HG03108 (cell line): ENCODE measurements around the gene TSFM.

Experiments
- ATAC-seq: cut with Tn5 transposase; IDR thresholded peaks from one replicate; pipeline ENCODE4 v1.9.1; 2021; ENCODE audit warnings: moderate library complexity; ENCODE audit not compliant: unreplicated experiment

The TSFM gene

DNA sequence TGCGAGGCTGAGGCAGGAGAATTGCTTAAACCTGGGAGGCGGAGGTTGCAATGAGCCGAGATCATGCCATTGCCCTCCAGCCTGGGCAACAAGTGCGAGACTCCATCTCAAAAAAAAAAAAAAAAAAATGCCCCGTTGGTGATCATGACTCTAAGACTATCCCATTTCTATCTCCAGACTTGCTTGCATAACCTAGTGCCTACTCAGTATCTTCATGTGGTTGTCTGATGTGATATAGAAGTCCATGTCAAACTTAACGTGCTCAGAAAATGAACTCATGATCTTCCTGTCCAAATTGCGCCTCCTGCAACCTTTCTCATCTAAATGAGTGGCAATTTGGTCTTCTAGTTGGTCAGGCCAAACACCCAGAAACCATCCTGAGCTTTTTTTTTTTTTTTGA, 4.7 kb upstream of the TSFM start:
- no peak for ATAC-seq

DNA sequence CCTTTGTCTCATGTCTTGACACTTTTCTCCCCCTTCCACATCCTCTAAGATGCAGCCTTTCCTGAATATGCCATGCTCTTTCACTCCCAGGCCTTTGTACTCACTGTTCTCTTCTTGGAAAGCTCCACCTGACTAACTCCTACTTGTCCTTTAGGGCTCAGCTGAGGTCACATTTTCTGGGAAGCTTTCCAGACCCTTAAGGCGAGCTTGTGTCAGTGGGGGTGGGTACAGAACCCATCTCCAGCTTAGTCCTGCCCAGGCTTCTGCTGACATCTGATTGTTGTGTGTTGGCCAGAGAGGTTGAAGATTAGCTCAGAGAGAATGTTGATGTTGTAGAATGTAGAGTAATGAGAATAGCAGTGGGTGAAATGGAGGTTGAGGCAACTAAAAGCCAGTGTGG, 2.9 kb upstream of the TSFM start:
- ATAC-seq, result no peak

DNA sequence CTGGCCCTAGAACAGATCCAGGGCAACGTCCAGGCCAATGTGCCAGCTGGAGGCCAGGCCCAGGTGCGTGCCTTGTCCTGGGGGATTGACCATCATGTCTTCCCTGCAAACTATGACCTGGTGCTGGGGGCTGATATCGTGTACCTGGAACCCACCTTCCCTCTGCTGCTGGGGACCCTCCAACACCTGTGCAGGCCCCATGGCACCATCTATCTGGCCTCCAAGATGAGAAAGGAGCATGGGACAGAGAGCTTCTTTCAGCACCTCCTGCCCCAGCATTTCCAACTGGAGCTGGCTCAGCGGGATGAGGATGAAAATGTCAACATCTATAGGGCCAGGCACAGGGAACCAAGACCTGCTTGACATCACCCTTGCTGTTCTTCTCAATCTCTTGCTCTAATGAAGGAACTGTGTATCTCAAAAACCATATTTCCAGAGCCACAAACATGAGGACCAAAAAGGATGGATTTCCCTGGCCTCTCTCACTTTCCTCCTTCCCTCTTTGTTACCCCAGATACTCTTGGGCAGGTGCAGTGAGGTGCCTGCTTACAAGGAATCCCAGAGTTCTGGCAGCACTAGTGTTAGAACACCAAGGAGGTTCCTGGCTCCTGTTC, 2.2 kb upstream of the TSFM start:
- ATAC-seq, result no peak

DNA sequence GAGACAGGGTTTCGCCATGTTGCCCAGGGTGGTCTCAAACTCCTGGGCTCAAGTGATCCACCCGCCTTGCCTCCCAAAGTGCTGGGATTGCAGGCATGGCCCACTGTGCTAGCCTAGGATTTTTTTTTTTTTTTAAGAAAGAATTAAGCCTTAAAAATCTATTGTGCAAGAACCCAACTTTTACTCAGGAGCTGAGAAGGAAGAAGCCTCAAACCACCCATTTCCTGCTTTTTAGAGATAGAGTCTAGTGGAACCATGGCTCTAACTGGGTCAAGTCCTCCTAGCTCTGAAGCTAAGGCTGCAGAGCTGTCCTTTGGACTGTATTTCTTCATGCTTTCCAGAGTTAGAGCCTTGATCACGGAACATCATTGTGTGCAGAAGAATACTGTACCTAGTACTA, 1.3 kb upstream of the TSFM start:
- no peak for ATAC-seq

DNA sequence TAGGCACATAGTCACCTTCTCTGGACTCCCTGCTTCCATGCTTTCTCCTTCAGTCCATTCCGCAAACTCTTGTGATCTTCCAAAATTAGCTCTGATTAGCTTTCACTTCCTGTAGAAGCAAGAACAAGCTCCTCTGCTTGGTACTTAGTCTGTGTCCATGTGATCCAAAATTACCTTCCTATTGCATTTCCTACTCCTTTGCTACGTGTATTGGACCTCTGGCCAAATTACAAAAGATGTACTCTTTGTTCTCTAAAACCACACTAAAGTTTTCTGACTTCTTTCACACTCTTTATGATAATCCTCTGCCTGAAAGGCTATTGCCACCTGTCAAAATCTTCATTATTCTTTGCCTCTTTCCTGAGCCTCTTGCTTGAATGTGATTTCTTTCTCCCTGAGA, 786 bp upstream of the TSFM start:
- no peak for ATAC-seq

DNA sequence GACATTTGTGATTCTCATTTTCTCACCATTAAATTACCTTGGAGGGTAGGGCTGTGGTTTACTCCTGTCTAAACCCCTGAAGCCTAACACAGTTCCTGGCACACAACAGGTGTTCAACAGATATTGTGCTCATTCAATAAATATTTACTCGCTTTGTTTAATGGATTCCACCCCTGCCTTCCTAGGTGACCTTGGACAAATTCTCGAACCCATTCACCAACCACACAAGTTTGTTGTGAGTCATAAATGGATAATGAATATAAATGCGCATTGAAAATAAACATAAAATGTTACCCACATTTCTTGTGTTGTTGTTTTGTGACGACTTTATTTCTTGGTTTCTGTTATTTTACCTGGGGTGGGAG, 362 bp upstream of the TSFM start:
- ATAC-seq, result no peak

DNA sequence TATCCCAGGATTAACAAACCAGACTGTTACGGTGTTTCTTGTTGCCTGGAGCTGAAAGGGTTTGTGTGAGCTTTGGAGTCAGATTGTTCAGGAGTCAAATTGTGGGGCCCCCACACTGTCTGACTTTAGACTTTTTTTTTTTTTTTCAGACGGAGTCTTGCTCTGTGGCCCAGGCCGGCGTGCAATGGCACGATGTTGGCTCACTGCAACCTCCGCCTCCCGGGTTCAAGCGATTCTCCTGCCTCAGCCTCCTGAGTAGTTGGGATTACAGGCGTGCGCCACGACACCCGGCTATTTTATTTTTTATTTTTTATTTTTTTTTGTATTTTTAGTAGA, 847 bp downstream of the TSFM start:
- ATAC-seq, result no peak

DNA sequence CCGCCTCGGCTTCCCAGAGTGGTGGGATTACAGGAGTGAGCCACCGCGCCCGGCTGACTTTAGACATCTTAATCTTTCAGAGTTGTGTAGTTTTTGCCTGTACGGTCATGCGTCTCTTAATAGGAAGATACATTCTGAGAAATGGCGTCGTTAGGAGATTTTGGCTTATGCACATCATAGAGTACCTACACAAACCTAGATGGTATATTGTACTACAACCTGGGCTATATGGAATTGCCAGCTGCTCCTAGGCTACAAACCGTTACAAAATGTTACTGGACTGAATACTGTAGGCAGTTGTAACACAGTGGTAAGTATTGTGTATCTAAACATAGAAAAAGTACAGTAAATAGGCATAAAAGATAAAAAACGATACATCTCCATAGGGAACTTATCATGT, 1.3 kb downstream of the TSFM start:
- ATAC-seq, result no peak

DNA sequence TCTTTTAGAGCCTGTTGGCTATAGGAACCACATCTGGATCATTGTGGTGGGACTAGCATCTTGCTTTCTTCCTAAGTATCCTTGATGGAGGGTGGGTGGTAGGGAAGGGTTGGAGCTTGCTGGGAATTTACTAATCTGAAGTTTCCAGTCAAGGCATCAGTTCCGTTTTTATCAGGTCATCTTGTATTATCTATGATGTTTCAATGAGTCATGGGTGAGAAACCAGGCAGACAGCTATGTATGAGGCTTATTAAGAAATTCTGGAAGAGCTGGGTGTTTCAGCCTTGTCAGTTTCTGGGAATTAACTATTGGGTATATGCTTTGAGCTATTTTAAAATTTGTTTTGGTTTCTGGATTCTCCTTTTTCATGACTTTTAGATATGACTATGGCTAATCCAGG, 11.3 kb downstream of the TSFM start:
- ATAC-seq, result no peak

DNA sequence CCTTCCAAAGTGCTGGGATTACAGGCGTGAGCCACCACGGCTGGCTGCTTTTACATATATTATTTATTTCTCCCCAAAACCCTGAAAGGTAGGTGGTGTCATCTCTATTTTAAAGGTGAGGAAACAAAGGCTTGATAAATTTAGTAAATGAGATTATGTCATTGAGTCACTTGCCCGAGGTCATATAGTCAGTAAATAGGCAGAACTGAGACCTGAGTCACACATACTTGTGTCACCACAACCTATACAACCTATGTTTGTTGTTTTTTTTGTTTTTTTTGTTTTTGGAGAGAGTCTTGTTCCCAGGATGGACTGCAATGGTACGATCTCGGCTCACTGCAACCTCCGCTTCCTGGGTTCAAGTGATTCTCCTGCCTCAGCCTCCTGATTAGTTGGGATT, 12.8 kb downstream of the TSFM start:
- ATAC-seq, result no peak

DNA sequence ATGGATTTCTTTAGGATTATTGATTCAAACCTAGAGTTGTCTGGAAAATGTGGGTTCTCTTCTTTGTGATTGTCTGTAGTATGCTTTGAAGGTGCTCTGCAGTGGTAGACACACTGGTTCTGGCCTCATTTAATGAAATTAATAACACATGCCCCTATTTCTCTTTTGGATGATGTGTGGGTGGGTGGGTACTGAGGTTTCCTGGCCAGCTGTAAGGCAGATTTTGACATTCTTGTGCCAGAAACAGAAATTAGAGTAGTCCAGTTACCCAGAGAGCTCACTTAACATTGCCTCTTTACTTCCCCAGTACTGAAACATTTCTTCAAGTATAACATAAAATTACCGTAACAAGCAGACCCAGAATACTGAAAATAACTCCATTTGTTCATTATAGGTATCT, 14.4 kb downstream of the TSFM start:
- ATAC-seq, result no peak

DNA sequence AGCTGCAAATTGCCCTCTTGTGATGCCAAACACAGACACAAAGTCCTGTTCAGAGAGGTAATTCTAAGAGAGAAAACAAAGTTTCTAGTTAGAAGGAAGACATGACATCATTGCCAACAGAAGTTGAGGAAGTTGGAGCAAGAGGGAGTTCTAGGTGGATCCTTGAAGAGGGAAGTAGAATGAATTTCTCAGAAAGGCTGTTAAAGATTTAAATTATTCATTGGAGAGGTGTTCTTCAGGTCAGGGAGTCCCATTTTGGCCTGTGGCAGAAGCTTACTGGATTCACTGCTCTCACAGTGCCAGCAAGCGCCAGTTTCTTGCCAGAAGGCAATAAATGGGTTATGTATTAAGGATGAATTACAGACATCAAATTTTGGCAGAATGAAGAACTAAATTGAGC, 15.3 kb downstream of the TSFM start:
- no peak for ATAC-seq

DNA sequence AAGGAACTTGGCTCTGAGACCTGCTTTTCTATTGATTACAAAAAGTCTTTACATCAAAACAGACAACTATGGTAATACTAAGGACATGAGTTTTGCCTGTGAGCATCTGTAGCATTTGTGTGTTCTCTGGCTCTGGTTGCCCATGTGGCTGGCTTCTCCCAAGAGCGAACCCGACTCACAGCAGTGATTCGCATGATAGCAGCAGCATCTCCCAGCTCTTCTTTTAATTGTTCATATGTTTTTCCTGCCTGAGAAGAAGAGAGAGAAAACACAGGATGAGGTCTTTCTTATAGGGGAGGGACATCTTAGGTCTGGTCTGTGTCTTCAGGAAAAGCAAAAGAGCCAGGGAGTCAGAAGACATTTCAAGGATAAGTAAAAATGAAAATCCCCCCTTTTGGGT, 18.4 kb downstream of the TSFM start:
- no peak for ATAC-seq

DNA sequence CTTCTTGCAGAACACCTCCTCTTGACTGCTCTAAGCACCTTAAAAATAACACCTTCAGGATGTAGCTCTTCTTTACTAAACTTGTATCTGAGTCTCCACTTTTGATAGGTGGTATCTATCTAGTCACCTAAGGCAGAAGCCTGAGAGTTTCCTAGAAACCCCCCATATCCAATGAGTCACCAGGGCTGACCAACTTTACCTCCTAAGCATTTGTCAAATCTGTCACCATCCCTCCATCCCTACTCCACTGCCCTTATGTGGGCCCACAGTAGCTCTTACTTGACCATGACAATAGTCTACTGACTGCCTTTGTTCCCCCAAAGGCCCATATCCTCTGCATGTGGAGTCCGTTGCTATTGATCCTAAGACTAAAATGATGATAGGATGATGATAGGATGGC, 20.0 kb downstream of the TSFM start:
- no peak for ATAC-seq

DNA sequence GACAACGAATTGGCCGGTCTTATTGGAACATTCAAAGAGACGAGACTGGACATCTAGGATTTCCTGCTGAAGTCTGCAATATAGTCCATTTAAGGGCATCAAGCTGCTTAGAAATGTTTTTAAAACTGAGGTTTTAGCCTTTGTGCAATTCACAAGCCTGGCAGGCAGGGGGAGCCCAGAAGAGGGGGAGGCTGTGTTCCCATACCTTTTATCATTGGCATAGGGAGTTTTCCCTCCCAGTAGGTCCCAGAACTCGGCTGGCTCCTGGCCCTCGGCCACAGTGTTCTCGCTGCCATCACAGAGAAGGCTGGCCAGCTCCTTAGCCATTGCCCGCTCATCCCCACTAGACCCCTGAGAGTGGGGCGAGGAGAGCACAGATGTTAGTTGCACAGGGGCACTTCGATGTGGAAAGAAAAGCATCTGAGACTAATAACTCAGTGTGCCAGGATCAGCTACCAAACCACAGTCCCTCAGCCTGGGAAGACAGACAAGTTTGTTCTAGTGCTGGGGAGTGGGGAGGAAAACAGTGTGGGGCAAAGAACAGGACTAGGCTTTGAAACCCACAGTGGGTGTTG, 20.8 kb downstream of the TSFM start:
- no peak for ATAC-seq

DNA sequence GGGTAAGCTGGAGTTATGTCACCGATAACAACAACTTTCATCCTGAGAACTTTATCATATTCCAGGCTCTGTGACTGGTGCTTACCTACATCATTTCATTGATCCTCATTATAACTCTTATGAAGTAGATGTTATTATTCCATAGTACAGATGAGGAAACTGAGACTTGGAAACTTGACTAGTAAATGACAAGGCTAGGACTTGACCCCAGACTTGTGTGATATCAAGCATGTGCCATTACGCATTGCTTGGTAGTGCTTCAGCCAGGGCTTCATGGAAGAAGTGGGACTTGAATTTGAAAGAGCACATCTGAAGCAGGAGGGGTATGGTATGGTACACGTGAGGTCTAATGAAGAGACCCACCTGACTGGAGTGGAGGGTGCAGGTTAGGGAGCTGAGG, 24.1 kb downstream of the TSFM start:
- ATAC-seq, result no peak

DNA sequence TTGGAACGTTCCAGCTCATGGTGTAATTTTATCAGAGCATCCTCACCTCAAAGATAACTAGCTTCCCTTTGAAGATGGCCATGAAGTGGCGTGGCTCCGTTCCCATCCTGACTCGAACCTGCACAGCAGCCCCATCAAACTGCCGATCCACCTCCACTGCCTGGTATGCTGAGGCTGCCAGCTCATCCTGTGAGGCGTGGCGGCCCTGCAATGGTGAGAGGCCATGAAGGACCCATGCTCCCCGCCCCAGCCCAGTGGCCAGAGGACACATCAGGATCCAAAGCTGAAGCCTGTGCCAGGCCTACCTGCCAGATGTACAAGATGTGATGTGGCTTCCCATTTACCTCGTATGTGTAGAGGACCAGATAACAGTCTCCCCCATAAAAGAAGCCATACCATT, 24.7 kb downstream of the TSFM start:
- no peak for ATAC-seq

DNA sequence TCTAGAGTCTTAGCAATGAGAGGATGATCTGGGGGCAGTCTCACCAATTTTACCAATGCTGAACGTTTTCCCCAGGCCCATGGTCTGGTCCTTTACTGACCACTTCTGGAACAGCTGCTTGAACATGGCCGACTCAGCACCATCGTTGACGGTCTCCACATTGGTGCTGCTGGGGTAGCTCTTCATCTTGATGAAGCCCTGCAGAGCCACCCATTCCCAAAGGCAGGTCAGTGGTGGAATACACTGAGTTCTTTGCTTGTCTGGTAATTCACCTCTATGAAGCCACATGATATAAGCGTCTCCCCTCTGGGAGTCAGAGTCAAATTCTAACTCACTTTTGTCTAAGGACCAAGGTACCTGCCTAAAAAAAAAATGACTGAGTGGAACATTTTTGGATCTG, 25.8 kb downstream of the TSFM start:
- ATAC-seq, result no peak

DNA sequence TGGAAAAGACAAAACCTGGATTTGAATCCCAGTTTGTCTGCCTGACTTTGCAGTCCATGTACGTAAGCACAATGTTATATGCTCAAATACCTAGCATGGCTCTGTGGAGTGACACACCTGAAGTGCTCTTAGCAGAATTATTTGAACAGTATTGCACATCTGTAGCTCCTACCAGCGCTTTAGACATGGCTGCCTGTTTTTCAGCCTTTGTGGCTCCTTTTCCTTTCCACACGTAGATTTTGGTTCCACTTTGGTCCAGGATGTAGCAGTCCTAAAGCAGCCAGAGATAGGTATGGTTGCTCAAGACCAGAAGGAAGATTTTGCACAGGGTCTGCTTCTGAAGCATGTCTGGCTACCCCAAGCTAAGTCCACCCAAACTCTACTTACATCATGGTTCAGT, 26.8 kb downstream of the TSFM start:
- no peak for ATAC-seq

DNA sequence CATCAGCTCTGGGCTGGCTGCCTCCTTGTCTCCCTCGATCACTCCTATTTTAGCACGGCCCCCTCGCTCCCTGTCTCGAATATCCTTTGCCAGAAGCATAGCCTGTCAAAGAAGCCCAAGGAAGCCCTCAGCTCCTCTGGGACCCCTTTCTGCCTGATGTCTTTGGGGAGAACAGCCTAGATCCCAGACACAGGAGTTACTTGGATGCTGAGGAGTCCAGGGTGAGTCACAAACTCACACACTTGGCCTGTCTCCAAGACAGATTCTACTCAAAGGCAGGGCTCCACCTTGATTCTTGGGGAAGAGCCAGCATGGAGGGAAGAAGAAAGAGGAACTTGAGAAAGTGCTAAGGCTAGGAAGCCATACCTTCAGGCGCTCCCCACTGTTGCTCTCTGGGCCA, 27.9 kb downstream of the TSFM start:
- ATAC-seq, result no peak

DNA sequence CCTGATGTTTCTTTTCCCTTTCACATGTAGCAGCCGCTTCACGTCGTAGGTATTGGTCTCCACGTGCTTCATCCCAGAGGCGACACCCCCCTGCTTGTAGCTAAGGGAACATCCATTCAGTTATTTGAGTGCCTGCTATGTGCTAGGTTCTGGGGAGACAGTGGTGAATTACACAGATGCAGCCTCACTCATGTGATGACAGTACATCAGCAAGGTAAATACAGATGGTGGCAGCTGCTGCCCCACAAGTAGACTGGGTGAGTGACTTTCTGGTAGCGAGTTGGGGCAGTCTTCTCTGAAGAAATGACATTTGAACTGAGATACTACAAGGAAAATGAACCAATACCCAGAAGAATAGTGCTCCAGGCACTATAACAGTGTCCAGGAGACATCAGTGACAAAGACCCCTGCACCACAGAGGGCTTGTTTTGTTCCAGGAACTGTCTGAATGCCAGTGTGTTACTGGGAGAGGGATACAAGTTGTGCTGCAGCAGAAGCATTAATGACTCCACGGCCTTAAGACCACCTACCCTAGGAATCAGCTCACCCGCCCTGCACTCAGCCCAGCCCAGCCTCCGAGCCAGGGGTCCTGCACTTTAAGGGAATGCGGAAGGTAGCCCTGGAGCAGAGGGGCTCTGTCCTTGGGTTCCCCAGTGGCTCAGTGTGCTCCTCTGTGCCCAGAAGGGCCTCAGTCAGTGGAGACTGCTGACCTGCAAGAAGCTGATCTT, 28.6 kb downstream of the TSFM start:
- ATAC-seq, result no peak

DNA sequence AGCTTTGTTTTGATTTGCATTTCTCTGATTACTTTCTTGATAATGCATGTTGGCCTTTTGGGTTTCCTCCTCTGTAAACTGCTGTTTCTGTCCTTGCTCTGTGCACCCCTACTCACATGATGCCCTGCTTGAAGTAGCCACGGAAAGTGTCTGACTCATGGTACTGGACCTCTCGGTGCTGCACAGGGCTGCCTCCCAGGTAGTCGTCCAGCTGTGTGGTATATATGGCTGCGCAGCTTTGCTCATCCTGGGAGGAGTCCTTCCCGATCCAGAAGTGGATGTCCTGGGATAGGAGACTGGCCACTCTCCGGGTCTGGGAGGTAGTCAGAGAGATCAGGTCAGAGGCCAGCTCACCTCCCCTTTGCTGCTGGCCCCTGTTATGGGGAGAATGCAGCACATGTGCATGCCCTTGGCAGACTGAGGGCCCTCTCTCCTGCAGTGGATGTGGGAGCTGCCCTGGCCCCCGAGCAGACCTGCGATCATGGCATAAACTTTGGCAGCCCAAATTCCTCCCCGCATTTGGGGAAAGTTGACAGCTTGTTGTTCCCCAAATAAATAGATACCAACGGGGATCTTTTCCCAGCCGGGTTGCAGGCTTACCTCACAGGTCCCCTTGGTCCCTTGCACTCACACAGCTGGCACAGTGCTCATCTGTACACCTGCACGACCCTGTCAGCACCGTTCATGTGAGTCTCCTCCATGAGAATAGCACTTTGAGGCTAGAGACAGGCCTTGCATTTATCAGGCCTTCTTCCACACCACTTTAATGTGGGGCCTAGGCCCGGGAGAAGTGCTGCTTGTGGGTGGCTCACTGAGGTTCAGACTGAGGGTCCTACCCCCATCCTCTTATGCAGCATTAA, 30.8 kb downstream of the TSFM start:
- no peak for ATAC-seq
